GM03348 (cell line): ENCODE data around the gene PEMT.
A peak's percentile ranks its signal among the peaks of the same experiment; 100 is the strongest.

Experiments used
- DNase-seq: peaks from one replicate; pipeline ENCODE4 v3.0.0; 2012; ENCODE audit warnings: low spot score

PEMT gene

GRCh38 chr17:17553217-17554195 is 38.0 kb downstream of the PEMT start:
- no peak for DNase-seq

GRCh38 chr17:17552351-17553216 is 38.9 kb downstream of the PEMT start:
- DNase-seq = no peak

- DNase-seq = peak; percentile 44
Measured at GRCh38 chr17:17551361-17551760, 40.1 kb downstream of the PEMT start.

GRCh38 chr17:17549732-17550366 is 41.7 kb downstream of the PEMT start:
- no peak for DNase-seq

- DNase-seq = no peak
Measured at GRCh38 chr17:17548044-17548443, 43.5 kb downstream of the PEMT start.

- no peak for DNase-seq
Measured at GRCh38 chr17:17547210-17547764, 44.2 kb downstream of the PEMT start.

GRCh38 chr17:17546399-17547185 is 44.9 kb downstream of the PEMT start:
- DNase-seq = no peak

GRCh38 chr17:17545984-17546383 is 45.5 kb downstream of the PEMT start:
- DNase-seq = no peak

GRCh38 chr17:17545031-17545820 is 46.3 kb downstream of the PEMT start:
- peak; percentile 92 for DNase-seq

GRCh38 chr17:17542906-17543635 is 48.4 kb downstream of the PEMT start:
- DNase-seq = no peak

- no peak for DNase-seq
Measured at GRCh38 chr17:17541640-17542001, 49.9 kb downstream of the PEMT start.

GRCh38 chr17:17540935-17541639 is 50.4 kb downstream of the PEMT start:
- DNase-seq = no peak

GRCh38 chr17:17540278-17540906 is 51.1 kb downstream of the PEMT start:
- no peak for DNase-seq

GRCh38 chr17:17539591-17539990 is 51.9 kb downstream of the PEMT start:
- DNase-seq = no peak

GRCh38 chr17:17538417-17539391 is 52.8 kb downstream of the PEMT start:
- no peak for DNase-seq

- DNase-seq = no peak
Measured at GRCh38 chr17:17537311-17538099, 54.0 kb downstream of the PEMT start.

- no peak for DNase-seq
Measured at GRCh38 chr17:17536702-17537101, 54.8 kb downstream of the PEMT start.
